ENCODE results near the gene PDAP1. TPM values are rescaled to one million over a fixed set of nuclear protein-coding genes. Genes with fewer than 3 reads are reported as not detected.

The PDAP1 gene
- total RNA-seq, 1 experiment from 2014 or later: 150 TPM

DNA sequence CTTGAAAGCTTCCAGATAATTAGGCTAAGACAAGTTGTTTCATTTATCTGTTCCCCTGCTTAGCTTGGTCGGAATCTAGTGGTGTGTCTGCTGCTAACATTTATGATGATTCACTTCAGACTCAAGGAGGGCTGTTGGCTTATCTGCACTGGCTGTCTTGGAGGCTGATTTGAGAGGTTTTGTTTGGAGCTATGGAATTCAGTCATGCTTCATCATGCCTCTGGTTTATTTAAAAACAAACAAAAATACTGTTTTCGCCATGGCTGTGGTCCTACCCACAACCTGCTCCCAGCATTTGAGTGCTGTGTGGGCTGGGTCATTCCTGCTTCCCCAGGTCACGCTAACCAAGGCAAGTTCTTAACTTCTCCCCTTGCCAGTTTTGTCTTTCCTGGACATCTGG is 45.6 kb downstream of the PDAP1 start:
- H3K4me1 ChIP-seq (ENCODE audit: insufficient read depth, low read length): peaks cover 3% of the 10 kb centered on the region; the same call in 1 of the 2 replicates
- H3K27ac ChIP-seq (ENCODE audit: insufficient read length, low read depth, low read length): no peak overlapping the region
- H2BK120ac ChIP-seq (ENCODE audit: low read depth, low read length, poor library complexity, severe bottlenecking): no peak overlapping the region
- Mint-ChIP-seq H3K4me3 (no peak overlapping the region), H3K36me3 (ENCODE audit: insufficient read depth in 1 of 3, low read depth in 3 of 3) (peaks cover 22 to 81% (median 64%) of the 10 kb centered on the region in 3 experiments; a peak in 6 of 7 replicates), H3K27ac (no peak overlapping the region), H3K9me3 (no peaks in the 10 kb centered on the region), H3K27me3 (ENCODE audit: low read depth) (no peaks in the 10 kb centered on the region), H3K4me1 (peaks cover 10 to 19% of the 10 kb centered on the region in 2 experiments)
- no peak overlapping the region for H2AFZ ChIP-seq (ENCODE audit: low read length)
- no peaks in the 10 kb centered on the region for H4K20me1 ChIP-seq (ENCODE audit: control insufficient read depth, insufficient read depth, insufficient read length)
- H3K23ac ChIP-seq (ENCODE audit: insufficient read length, low read depth, low read length): no peak overlapping the region
- H2BK15ac ChIP-seq (ENCODE audit: low read depth, low read length): no peak overlapping the region
- no peaks in the 10 kb centered on the region for H3K27me3 ChIP-seq (ENCODE audit: insufficient read depth, low read length)
- H3K18ac ChIP-seq (ENCODE audit: insufficient read length, low read depth, low read length): no peak overlapping the region
- H3K14ac ChIP-seq (ENCODE audit: insufficient read depth, low read length): no peak overlapping the region
- H2BK20ac ChIP-seq (ENCODE audit: low read depth, low read length, poor library complexity, severe bottlenecking): no peak overlapping the region
- no peak overlapping the region for H4K91ac ChIP-seq (ENCODE audit: insufficient read length, low read depth, low read length)
- TF ChIP-seq, protein P1, sequence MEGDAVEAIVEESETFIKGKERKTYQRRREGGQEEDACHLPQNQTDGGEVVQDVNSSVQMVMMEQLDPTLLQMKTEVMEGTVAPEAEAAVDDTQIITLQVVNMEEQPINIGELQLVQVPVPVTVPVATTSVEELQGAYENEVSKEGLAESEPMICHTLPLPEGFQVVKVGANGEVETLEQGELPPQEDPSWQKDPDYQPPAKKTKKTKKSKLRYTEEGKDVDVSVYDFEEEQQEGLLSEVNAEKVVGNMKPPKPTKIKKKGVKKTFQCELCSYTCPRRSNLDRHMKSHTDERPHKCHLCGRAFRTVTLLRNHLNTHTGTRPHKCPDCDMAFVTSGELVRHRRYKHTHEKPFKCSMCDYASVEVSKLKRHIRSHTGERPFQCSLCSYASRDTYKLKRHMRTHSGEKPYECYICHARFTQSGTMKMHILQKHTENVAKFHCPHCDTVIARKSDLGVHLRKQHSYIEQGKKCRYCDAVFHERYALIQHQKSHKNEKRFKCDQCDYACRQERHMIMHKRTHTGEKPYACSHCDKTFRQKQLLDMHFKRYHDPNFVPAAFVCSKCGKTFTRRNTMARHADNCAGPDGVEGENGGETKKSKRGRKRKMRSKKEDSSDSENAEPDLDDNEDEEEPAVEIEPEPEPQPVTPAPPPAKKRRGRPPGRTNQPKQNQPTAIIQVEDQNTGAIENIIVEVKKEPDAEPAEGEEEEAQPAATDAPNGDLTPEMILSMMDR (conservative IDR thresholded peaks at IDR 0.05): no peak
- DNase-seq: no peak
- WGBS (ENCODE audit: extremely low coverage, insufficient read length, low lambda C conversion rate): no CpG with 5 or more reads among the region's 3 CpGs
- H4K5ac ChIP-seq (ENCODE audit: insufficient read length, low read depth, low read length): no peak overlapping the region
- H2BK12ac ChIP-seq (ENCODE audit: insufficient read length, low read depth, low read length): no peak overlapping the region
- H3T11ph ChIP-seq (ENCODE audit: low read length): no peak overlapping the region
- H2AK5ac ChIP-seq (ENCODE audit: insufficient read length, low read length): no peak overlapping the region
- no peak overlapping the region for H4K8ac ChIP-seq (replicated peaks; ENCODE audit: insufficient read length, low read depth, low read length)
- H3K4ac ChIP-seq (ENCODE audit: low read depth, low read length): no peak overlapping the region
- H3K9ac ChIP-seq (ENCODE audit: extremely low read depth, insufficient read length, low read length): no peak overlapping the region
- no peak overlapping the region for H3K56ac ChIP-seq (ENCODE audit: insufficient read length, low read depth, low read length)
- H3K23me2 ChIP-seq (ENCODE audit: insufficient read length, low read depth, low read length, poor library complexity, severe bottlenecking): no peaks in the 10 kb centered on the region
- H3K4me2 ChIP-seq (ENCODE audit: insufficient read depth, insufficient read length, low read length): no peak overlapping the region
- no peaks in the 10 kb centered on the region for H3K9me3 ChIP-seq (ENCODE audit: control insufficient read depth, low read depth, low read length)
- H3K79me2 ChIP-seq (ENCODE audit: insufficient read depth, low read length): no peaks in the 10 kb centered on the region
- no peak overlapping the region for H2BK5ac ChIP-seq (ENCODE audit: insufficient read length, low read length)
- H3K79me1 ChIP-seq (ENCODE audit: insufficient read depth, low read depth, low read length, poor library complexity, severe bottlenecking): no peaks in the 10 kb centered on the region

Data from H9 (cell line).